ENCODE data around the gene PGBD2. TPM values are rescaled to one million over a fixed set of nuclear protein-coding genes. Genes with fewer than 3 reads are reported as not detected.

Gene PGBD2
- total and polyA plus RNA-seq, 9 of the 15 experiments (the other 6 are each of a cell fraction or from before 2014, with no cell fraction given) = 11.9 to 21.8 (median 14.7) TPM

GRCh38 chr1:248858891-248859889, 46.8 kb upstream of the PGBD2 start, which contains the start of gene ZNF692 (continued):
- TF ChIP-seq SRSF9 (IDR thresholded peaks at IDR 0.05; ENCODE audit: borderline replicate concordance, low read depth, low read length) (no peak), MYBL2 (IDR thresholded peaks at IDR 0.05; ENCODE audit: low read depth) (no peak), MYBL2 (CRISPR knock-in tag; IDR thresholded peaks at IDR 0.05; ENCODE audit: borderline replicate concordance) (no peak), PKNOX1 (IDR thresholded peaks at IDR 0.05) (peak; percentile 53; the same call in 1 of the 2 replicates), STAT5B (CRISPR knock-in tag; IDR thresholded peaks at IDR 0.05) (no peak), FOXP4 (CRISPR knock-in tag; IDR thresholded peaks at IDR 0.05; ENCODE audit: borderline replicate concordance) (no peak), STAG1 (CRISPR knock-in tag; IDR thresholded peaks at IDR 0.05; ENCODE audit: borderline replicate concordance) (no peak), MCM5 (IDR thresholded peaks at IDR 0.05; ENCODE audit: low read depth) (no peak), U2AF1 (optimal IDR thresholded peaks at IDR 0.05; ENCODE audit: low read depth, low read length) (peak; percentile 44), SNIP1 (IDR thresholded peaks at IDR 0.05; ENCODE audit: low read depth) (peak; percentile 99), NCOA4 (IDR thresholded peaks at IDR 0.05; ENCODE audit: partially characterized antibody) (no peak), ZNF253 (CRISPR knock-in tag; conservative IDR thresholded peaks at IDR 0.05) (no peak), PTBP1 (IDR thresholded peaks at IDR 0.05; ENCODE audit: low read depth, low read length) (no peak), KAT7 (CRISPR knock-in tag; IDR thresholded peaks at IDR 0.05; ENCODE audit: borderline replicate concordance) (0 out of 2 replicates have a peak, but pooled peaks have one; percentile 27), CHCHD3 (CRISPR knock-in tag; IDR thresholded peaks at IDR 0.05) (0 out of 2 replicates have a peak, but pooled peaks have one; percentile 88)
- TF ChIP-seq, protein P1, sequence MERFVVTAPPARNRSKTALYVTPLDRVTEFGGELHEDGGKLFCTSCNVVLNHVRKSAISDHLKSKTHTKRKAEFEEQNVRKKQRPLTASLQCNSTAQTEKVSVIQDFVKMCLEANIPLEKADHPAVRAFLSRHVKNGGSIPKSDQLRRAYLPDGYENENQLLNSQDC (CRISPR knock-in tag; IDR thresholded peaks at IDR 0.05) = peak; percentile 1; the same call in 1 of the 2 replicates
- TF ChIP-seq, protein P2, sequence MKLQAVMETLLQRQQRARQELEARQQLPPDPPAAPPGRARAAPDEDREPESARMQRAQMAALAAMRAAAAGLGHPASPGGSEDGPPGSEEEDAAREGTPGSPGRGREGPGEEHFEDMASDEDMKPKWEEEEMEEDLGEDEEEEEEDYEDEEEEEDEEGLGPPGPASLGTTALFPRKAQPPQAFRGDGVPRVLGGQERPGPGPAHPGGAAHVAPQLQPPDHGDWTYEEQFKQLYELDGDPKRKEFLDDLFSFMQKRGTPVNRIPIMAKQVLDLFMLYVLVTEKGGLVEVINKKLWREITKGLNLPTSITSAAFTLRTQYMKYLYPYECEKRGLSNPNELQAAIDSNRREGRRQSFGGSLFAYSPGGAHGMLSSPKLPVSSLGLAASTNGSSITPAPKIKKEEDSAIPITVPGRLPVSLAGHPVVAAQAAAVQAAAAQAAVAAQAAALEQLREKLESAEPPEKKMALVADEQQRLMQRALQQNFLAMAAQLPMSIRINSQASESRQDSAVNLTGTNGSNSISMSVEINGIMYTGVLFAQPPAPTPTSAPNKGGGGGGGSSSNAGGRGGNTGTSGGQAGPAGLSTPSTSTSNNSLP (IDR thresholded peaks at IDR 0.05; ENCODE audit: borderline replicate concordance, low read depth, low read length) = no peak
- TF ChIP-seq, protein P3, sequence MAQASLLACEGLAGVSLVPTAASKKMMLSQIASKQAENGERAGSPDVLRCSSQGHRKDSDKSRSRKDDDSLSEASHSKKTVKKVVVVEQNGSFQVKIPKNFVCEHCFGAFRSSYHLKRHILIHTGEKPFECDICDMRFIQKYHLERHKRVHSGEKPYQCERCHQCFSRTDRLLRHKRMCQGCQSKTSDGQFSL (CRISPR knock-in tag; IDR thresholded peaks at IDR 0.05) = peak; percentile 11
- TF ChIP-seq, protein P3 (tag; IDR thresholded peaks at IDR 0.05) = no peak
